ENCODE results near the gene ERFE. TPM values are rescaled to one million over a fixed set of nuclear protein-coding genes. Genes with fewer than 3 reads are reported as not detected.

The ERFE gene
- total and polyA plus RNA-seq, 2 of the 4 experiments (the other 2 are of a cell fraction), result 1.3 to 3.5 TPM

- Histone ChIP-seq H3K4ac (ENCODE audit: low read depth, low read length) (no peak overlapping the region), H2AK9ac (replicated peaks; ENCODE audit: low read depth, low read length, poor library complexity) (no peak overlapping the region), H3K4me3 (ENCODE audit: insufficient read depth, low read depth, low read length) (no peak overlapping the region), H4K5ac (ENCODE audit: low read depth, low read length) (no peak overlapping the region), H2AFZ (replicated peaks; ENCODE audit: low read length, poor library complexity) (peak overlapping the region; percentile 27), H4K91ac (ENCODE audit: insufficient read depth, low read depth, low read length) (no peak overlapping the region), H3K56ac (ENCODE audit: extremely low read depth, insufficient read depth, low read length) (no peak overlapping the region), H3K14ac (replicated peaks; ENCODE audit: low read depth, low read length) (no peak overlapping the region), H2BK5ac (ENCODE audit: low read depth, low read length, poor library complexity, severe bottlenecking) (no peak overlapping the region), H3K27ac (ENCODE audit: insufficient read depth, low read length) (no peak overlapping the region), H3K9me3 (ENCODE audit: control insufficient read depth, insufficient read depth, low read length) (no peaks in the 10 kb centered on the region), H3K23ac (ENCODE audit: low read depth, low read length) (no peak overlapping the region), H4K8ac (ENCODE audit: low read depth in 2 of 2, low read length in 2 of 2) (no peak overlapping the region), H3K9me1 (ENCODE audit: insufficient read depth, low read length) (peaks cover 5% of the 10 kb centered on the region), H3K79me1 (ENCODE audit: low read depth in 1 of 2, low read length in 2 of 2) (peaks cover 1 to 2% of the 10 kb centered on the region in 2 experiments; a peak in 3 of 4 replicates), H2BK20ac (ENCODE audit: low read depth, low read length) (no peak overlapping the region), H3K27me3 (ENCODE audit: control insufficient read depth, insufficient read depth, low read length) (peaks cover 2% of the 10 kb centered on the region; the same call in 1 of the 2 replicates), H2BK120ac (ENCODE audit: low read depth, low read length) (no peak overlapping the region), H3K4me1 (ENCODE audit: control insufficient read depth, insufficient read depth, low read length) (peaks cover 15% of the 10 kb centered on the region), H3K4me2 (ENCODE audit: low read depth, low read length) (no peak overlapping the region), H3K9ac (ENCODE audit: low read depth, low read length) (no peak overlapping the region), H3K18ac (ENCODE audit: low read depth, low read length) (no peak overlapping the region), H4K20me1 (ENCODE audit: insufficient read depth, low read length) (no peaks in the 10 kb centered on the region), H2BK15ac (ENCODE audit: low read depth, low read length) (no peak overlapping the region), H3K36me3 (ENCODE audit: control insufficient read depth, insufficient read depth, low read length) (no peaks in the 10 kb centered on the region; the same call in 1 of the 2 replicates), H2AK5ac (ENCODE audit: low read depth, low read length) (peak overlapping the region; percentile 21; the same call in 1 of the 2 replicates)
- ATAC-seq (ENCODE audit: low read depth) (no peak), DNase-seq (no peak)
- intact Hi-C loops (cut with micrococcal nuclease), result no loop called here
- in situ Hi-C loops (cut with MboI; ENCODE audit: low sequenced_read_pairs), result no loop called here
- WGBS, 2 experiments (ENCODE audit: extremely low coverage in 2 of 2, insufficient read length in 1 of 2), result 79% methylated on average over 2 of the region's 14 CpGs; no CpG with 5 or more reads in 1 of the 2 experiments
- CTCF ChIA-PET, result no interaction called here
- TF ChIP-seq CTCF (conservative IDR thresholded peaks at IDR 0.05; ENCODE audit: low read depth, low read length) (no peak), RFX5 (IDR thresholded peaks at IDR 0.05; ENCODE audit: low read depth, low read length) (no peak), MAFK (IDR thresholded peaks at IDR 0.05; ENCODE audit: low read depth, low read length) (no peak), FOS (IDR thresholded peaks at IDR 0.05; ENCODE audit: low read depth, low read length) (no peak), SMC3 (IDR thresholded peaks at IDR 0.05; ENCODE audit: low read depth, low read length) (no peak), RCOR1 (IDR thresholded peaks at IDR 0.05; ENCODE audit: insufficient replicate concordance, low read length) (no peak), USF2 (IDR thresholded peaks at IDR 0.05; ENCODE audit: low read depth, low read length) (no peak), RAD21 (IDR thresholded peaks at IDR 0.05; ENCODE audit: low read length) (no peak), NFE2L2 (IDR thresholded peaks at IDR 0.05; ENCODE audit: low read depth, low read length) (no peak), CHD1 (IDR thresholded peaks at IDR 0.05; ENCODE audit: low read depth, low read length) (no peak), ELK1 (IDR thresholded peaks at IDR 0.05; ENCODE audit: borderline replicate concordance, low read depth, low read length) (no peak), CEBPB (IDR thresholded peaks at IDR 0.05; ENCODE audit: low read depth, low read length) (no peak), MAZ (IDR thresholded peaks at IDR 0.05; ENCODE audit: borderline replicate concordance, low read depth, low read length) (no peak), POLR2A (IDR thresholded peaks at IDR 0.05; ENCODE audit: low read depth, low read length) (no peak), MXI1 (IDR thresholded peaks at IDR 0.05; ENCODE audit: borderline replicate concordance, low read depth, low read length) (no peak), BHLHE40 (IDR thresholded peaks at IDR 0.05; ENCODE audit: low read depth, low read length) (no peak)
- BruUV-seq (replicated peaks), result no TSS peak
- POLR2A ChIA-PET (ENCODE audit: unreplicated experiment), result no interaction called here
- dilution Hi-C loops (cut with HindIII; ENCODE audit: low sequenced_read_pairs, unreplicated experiment), result no loop called here
Measured at GRCh38 chr2:238162251-238162845, 3.6 kb downstream of the ERFE start.

Measured in IMR-90 (cell line).